ENCODE measurements around the gene MAPKBP1.

DNA sequence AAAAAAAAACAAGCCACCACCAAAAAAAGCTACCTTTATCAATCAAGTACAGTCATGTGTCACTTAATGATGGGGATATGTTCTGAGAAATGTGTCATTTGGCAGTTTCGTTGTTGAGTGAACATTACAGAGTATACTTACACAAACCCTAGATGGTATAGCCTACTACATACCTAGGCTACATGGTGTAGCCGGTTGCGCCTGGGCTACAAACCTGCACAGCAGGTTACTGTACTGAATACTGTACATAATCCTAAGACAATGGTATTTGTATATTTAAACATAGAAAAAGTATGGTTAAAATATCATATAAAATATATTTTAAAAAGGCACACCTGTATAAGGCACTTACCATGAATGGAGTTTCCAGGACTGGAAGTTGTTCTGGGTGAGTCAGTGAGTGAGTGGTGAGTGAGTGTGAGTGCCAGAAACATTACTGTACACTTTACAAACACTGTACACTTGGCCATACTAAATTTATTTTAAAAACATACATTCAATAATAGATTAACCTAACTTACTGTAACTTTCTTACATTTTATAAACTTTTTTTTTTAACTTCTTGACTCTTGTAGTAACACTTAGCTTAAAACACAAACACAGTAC is 27.7 kb downstream of the MAPKBP1 start:
- TF ChIP-seq POLR2A (IDR thresholded peaks at IDR 0.05) (no peak), CTCF (IDR thresholded peaks at IDR 0.05) (no peak)
